ENCODE data around the gene EPC2. TPM values are rescaled to one million over a fixed set of nuclear protein-coding genes. Genes with fewer than 3 reads are reported as not detected.
"Not testable (repeated sequence)": the region's sequence is repeated elsewhere in the genome, so short reads cannot be mapped to it uniquely, and the experiment has no call there.

Gene EPC2
- total and polyA plus RNA-seq, 2 experiments from 2014 or later = 2.4 to 14.0 TPM

DNA sequence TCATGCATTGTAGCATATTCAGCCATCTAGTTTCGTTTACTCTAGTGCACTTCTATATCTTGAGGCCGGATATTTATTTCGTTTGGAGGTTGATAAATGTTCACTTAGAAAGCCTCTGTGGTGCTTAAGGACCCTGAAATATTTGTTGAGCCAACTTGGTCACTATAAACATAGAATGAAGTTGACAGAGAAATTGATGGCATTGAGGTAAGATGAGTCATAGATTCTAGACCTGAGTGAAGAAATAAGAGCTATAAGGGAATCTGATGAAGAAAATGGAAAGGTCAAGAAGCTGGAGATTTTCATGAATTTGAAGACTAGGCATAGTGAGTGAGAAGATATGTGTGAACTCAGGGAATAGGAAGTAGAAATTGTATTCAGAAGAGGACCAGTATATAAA, 35.9 kb downstream of the EPC2 start:
- no peak for DNase-seq (ENCODE audit: low read depth in 1 of 2, low spot score in 1 of 2)
- TF ChIP-seq, protein P1, sequence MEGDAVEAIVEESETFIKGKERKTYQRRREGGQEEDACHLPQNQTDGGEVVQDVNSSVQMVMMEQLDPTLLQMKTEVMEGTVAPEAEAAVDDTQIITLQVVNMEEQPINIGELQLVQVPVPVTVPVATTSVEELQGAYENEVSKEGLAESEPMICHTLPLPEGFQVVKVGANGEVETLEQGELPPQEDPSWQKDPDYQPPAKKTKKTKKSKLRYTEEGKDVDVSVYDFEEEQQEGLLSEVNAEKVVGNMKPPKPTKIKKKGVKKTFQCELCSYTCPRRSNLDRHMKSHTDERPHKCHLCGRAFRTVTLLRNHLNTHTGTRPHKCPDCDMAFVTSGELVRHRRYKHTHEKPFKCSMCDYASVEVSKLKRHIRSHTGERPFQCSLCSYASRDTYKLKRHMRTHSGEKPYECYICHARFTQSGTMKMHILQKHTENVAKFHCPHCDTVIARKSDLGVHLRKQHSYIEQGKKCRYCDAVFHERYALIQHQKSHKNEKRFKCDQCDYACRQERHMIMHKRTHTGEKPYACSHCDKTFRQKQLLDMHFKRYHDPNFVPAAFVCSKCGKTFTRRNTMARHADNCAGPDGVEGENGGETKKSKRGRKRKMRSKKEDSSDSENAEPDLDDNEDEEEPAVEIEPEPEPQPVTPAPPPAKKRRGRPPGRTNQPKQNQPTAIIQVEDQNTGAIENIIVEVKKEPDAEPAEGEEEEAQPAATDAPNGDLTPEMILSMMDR (IDR thresholded peaks at IDR 0.05; ENCODE audit: low read depth, low read length) = no peak

DNA sequence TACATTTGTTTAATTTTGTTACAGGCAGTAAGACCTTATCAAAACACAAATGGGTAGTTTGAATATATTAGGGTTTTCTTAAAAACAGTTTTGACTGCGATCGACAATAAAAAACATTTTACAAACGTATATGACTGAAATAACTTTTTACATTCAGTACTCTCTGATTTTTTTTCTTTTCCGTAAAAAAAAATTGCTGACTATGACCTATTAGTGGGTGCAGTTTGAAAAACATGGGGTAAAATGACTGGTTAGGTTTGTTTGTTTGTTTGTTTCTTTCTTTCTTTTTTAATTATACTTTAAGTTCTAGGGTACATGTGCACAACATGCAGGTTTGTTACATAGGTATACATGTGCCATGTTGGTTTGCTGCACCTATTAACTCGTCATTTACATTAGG, 36.9 kb downstream of the EPC2 start:
- Histone ChIP-seq H3K9me3 (ENCODE audit: low read depth) (no peaks in the 10 kb centered on the region), H3K27ac (no peak overlapping the region)
- TF ChIP-seq, protein P1 (IDR thresholded peaks at IDR 0.05; ENCODE audit: low read depth, low read length) = no peak

More for the DNA sequence above, 35.9 kb downstream of the EPC2 start:
- Histone ChIP-seq H3K27me3 (no peaks in the 10 kb centered on the region), H3K36me3 (no peaks in the 10 kb centered on the region), H3K9me3 (ENCODE audit: low read depth) (no peaks in the 10 kb centered on the region), H3K4me1 (ENCODE audit: low read depth) (no peaks in the 10 kb centered on the region), H3K27ac (no peak overlapping the region), H3K4me3 (no peak overlapping the region)

DNA sequence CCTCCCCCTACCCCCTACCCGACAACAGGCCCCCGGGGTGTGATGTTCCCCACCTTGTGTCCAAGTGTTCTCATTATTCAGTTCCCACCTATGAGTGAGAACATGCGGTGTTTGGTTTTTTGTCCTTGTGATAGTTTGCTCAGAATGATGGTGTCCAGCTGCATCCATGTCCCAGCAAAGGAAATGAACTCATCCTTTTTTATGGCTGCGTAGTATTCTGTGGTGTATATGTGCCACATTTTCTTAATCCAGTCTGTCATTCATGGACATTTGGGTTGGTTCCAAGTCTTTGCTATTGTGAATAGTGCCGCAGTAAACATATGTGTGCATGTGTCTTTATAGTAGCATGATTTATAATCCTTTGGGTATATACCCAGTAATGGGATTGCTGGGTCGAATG, 37.3 kb downstream of the EPC2 start:
- not testable (repeated sequence) for H3K27ac ChIP-seq; H3K36me3 ChIP-seq; H3K4me1 ChIP-seq (ENCODE audit: low read depth); H3K9me3 ChIP-seq (ENCODE audit: low read depth); DNase-seq (ENCODE audit: low read depth in 1 of 2, low spot score in 1 of 2); H3K27me3 ChIP-seq; H3K4me3 ChIP-seq

More for the DNA sequence above, 36.9 kb downstream of the EPC2 start:
- DNase-seq (ENCODE audit: low read depth in 1 of 2, low spot score in 1 of 2) = no peak
- no peaks in the 10 kb centered on the region for H3K4me1 ChIP-seq (ENCODE audit: low read depth)
- no peak overlapping the region for H3K4me3 ChIP-seq
- no peaks in the 10 kb centered on the region for H3K36me3 ChIP-seq
- H3K27me3 ChIP-seq = no peaks in the 10 kb centered on the region

DNA sequence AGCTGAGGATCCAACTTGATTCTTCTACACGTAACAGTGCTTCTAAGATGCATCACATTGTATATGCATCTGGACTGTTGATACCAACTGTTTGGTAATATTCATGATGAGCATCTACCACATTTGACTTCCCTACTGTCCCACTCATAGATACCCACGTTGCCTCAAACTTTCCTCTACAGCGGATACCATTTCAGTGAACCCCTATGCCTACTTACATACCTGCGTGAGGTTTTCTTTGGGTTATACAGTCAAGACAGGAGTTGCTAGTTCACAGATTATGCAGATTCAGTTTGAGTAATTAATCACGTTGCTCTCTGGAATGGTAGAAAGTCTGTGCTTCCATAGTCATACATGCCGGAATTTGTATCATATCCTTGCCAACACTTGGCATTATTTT, 40.0 kb downstream of the EPC2 start:
- Histone ChIP-seq H3K36me3 (no peaks in the 10 kb centered on the region), H3K4me1 (ENCODE audit: low read depth) (no peaks in the 10 kb centered on the region), H3K27me3 (no peaks in the 10 kb centered on the region), H3K4me3 (no peak overlapping the region), H3K27ac (no peak overlapping the region), H3K9me3 (ENCODE audit: low read depth) (no peaks in the 10 kb centered on the region)
- TF ChIP-seq, protein P1 (IDR thresholded peaks at IDR 0.05; ENCODE audit: low read depth, low read length) = no peak
- DNase-seq (ENCODE audit: low read depth in 1 of 2, low spot score in 1 of 2) = no peak

DNA sequence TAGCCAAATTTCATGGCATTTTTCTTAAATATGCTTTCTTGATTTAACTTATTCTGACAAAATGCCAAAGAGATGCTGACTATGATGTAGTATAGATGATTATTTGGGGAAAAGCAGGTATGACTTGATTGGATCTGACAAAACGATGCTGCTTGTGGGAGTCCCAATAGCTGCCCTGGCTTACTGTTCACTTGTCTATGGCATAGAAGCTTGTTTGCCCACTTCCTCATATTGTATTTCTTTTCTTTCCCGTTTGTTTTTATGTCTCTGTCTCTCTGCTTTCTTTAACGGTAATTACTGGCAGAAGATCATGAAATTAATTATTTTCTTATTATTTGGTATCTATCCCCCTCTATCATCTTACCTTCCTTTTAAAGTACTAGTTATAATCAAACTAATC, 43.0 kb downstream of the EPC2 start:
- Histone ChIP-seq H3K27me3 (no peaks in the 10 kb centered on the region), H3K9me3 (ENCODE audit: low read depth) (no peaks in the 10 kb centered on the region), H3K27ac (no peak overlapping the region), H3K4me3 (no peak overlapping the region), H3K36me3 (peaks cover 5% of the 10 kb centered on the region), H3K4me1 (ENCODE audit: low read depth) (no peaks in the 10 kb centered on the region)
- TF ChIP-seq, protein P1 (IDR thresholded peaks at IDR 0.05; ENCODE audit: low read depth, low read length) = no peak
- DNase-seq (ENCODE audit: low read depth in 1 of 2, low spot score in 1 of 2) = no peak

DNA sequence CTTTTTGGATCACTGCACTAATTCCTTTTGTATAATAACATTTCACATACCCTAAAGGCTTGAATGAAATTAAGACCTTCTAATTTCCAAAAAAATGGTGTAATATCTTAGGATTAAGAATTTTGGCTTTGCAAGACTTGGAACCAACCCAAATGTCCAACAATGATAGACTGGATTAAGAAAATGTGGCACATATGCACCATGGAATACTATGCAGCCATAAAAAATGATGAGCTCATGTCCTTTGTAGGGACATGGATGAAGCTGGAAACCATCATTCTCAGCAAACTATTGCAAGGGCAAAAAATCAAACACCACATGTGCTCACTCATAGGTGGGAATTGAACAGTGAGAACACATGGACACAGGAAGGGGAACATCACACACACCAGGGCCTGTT, 43.5 kb downstream of the EPC2 start:
- not testable (repeated sequence) for H3K4me1 ChIP-seq (ENCODE audit: low read depth); DNase-seq (ENCODE audit: low read depth in 1 of 2, low spot score in 1 of 2); H3K4me3 ChIP-seq; H3K27ac ChIP-seq; H3K9me3 ChIP-seq (ENCODE audit: low read depth); H3K36me3 ChIP-seq; H3K27me3 ChIP-seq

DNA sequence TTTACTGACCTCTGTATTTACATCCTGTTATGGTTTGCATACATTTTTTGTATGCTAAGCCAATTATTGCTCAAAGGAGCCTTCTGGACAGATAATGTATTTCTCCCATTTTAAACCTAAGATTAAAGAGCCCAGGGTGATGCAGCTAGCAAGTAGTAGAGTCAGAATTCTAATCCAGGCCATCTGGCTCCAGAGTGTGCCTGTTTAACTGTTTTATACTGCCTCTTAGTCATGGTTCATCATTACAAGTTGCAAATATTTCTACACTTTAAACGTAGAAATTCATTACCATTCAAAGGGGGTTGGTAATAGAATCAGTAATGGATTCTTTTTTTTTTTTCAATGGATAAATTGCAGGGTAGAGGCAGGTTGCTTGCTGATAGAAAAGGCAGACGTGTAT, 52.4 kb downstream of the EPC2 start:
- H3K27me3 ChIP-seq = no peaks in the 10 kb centered on the region
- DNase-seq (ENCODE audit: low read depth in 1 of 2, low spot score in 1 of 2) = no peak
- peaks cover 7% of the 10 kb centered on the region for H3K36me3 ChIP-seq
- no peaks in the 10 kb centered on the region for H3K4me1 ChIP-seq (ENCODE audit: low read depth)
- TF ChIP-seq, protein P1 (IDR thresholded peaks at IDR 0.05; ENCODE audit: low read depth, low read length) = no peak
- no peak overlapping the region for H3K4me3 ChIP-seq
- no peaks in the 10 kb centered on the region for H3K9me3 ChIP-seq (ENCODE audit: low read depth)
- H3K27ac ChIP-seq = no peak overlapping the region

Measured in cardiac muscle cell (in vitro differentiated cells and primary cell).